ENCODE data around the gene SAFB.

GRCh38 chr19:5603626-5604025, 19.3 kb upstream of the SAFB start:
- TF ChIP-seq POLR2A (IDR thresholded peaks at IDR 0.05), result no peak
- TF ChIP-seq, protein P1, sequence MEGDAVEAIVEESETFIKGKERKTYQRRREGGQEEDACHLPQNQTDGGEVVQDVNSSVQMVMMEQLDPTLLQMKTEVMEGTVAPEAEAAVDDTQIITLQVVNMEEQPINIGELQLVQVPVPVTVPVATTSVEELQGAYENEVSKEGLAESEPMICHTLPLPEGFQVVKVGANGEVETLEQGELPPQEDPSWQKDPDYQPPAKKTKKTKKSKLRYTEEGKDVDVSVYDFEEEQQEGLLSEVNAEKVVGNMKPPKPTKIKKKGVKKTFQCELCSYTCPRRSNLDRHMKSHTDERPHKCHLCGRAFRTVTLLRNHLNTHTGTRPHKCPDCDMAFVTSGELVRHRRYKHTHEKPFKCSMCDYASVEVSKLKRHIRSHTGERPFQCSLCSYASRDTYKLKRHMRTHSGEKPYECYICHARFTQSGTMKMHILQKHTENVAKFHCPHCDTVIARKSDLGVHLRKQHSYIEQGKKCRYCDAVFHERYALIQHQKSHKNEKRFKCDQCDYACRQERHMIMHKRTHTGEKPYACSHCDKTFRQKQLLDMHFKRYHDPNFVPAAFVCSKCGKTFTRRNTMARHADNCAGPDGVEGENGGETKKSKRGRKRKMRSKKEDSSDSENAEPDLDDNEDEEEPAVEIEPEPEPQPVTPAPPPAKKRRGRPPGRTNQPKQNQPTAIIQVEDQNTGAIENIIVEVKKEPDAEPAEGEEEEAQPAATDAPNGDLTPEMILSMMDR (IDR thresholded peaks at IDR 0.05), result no peak

All from body of pancreas (tissue), 4 donors.